ENCODE data around the gene AMIGO2. TPM values are rescaled to one million over a fixed set of nuclear protein-coding genes. Genes with fewer than 3 reads are reported as not detected.

Gene AMIGO2
- 7.5 to 8.5 TPM (median 7.9 TPM) in 3 replicates for total RNA-seq

GRCh38 chr12:47079468-47079980 is at the start of gene AMIGO2, which contains the start of gene PCED1B:
Gene AMIGO2 (minus strand): TSS chr12:47079959. CDS start chr12:47079002, 957 bp downstream.
Gene PCED1B (plus strand): TSS chr12:47079621. CDS start chr12:47235064, 155,443 bp downstream.
- H3K9me3 Mint-ChIP-seq: no peaks in the 10 kb centered on the region
- no peaks in the 10 kb centered on the region for H3K36me3 Mint-ChIP-seq
- no peak for TF ChIP-seq CTCF (IDR thresholded peaks at IDR 0.05; ENCODE audit: unreplicated experiment)
- peaks cover 26% of the 10 kb centered on the region for H3K4me1 Mint-ChIP-seq
- peak within 1 kb of the TSS; percentile 86 for H3K4me3 Mint-ChIP-seq
- DNase-seq (ENCODE audit: low spot score in 2 of 2, unreplicated experiment in 2 of 2): peak in 1 of 2 experiments; percentile 59
- peaks cover 52% of the 10 kb centered on the region for H3K27me3 Mint-ChIP-seq (ENCODE audit: low read depth)
- peak within 1 kb of the TSS; percentile 87 for H3K27ac Mint-ChIP-seq

- Mint-ChIP-seq H3K4me3 (no peak overlapping the region), H3K4me1 (peaks cover 12% of the 10 kb centered on the region), H3K27ac (no peak overlapping the region), H3K27me3 (ENCODE audit: low read depth) (no peaks in the 10 kb centered on the region), H3K36me3 (no peaks in the 10 kb centered on the region), H3K9me3 (peaks cover 5% of the 10 kb centered on the region)
- no peak for DNase-seq (ENCODE audit: low spot score in 2 of 2, unreplicated experiment in 2 of 2)
- no peak for TF ChIP-seq CTCF (IDR thresholded peaks at IDR 0.05; ENCODE audit: unreplicated experiment)
Observed at GRCh38 chr12:47126246-47126645, 46.5 kb upstream of the AMIGO2 start.

GRCh38 chr12:47124451-47124850 is 44.7 kb upstream of the AMIGO2 start:
- Mint-ChIP-seq H3K27ac (no peak overlapping the region), H3K36me3 (no peaks in the 10 kb centered on the region), H3K9me3 (peaks cover 5% of the 10 kb centered on the region), H3K27me3 (ENCODE audit: low read depth) (no peaks in the 10 kb centered on the region), H3K4me1 (peaks cover 12% of the 10 kb centered on the region), H3K4me3 (no peak overlapping the region)
- no peak for TF ChIP-seq CTCF (IDR thresholded peaks at IDR 0.05; ENCODE audit: unreplicated experiment)
- no peak for DNase-seq (ENCODE audit: low spot score in 2 of 2, unreplicated experiment in 2 of 2)

- Mint-ChIP-seq H3K27ac (no peak overlapping the region), H3K36me3 (no peaks in the 10 kb centered on the region), H3K27me3 (ENCODE audit: low read depth) (no peaks in the 10 kb centered on the region), H3K4me1 (peaks cover 12% of the 10 kb centered on the region), H3K4me3 (no peak overlapping the region), H3K9me3 (peaks cover 5% of the 10 kb centered on the region)
- DNase-seq (ENCODE audit: low spot score in 2 of 2, unreplicated experiment in 2 of 2): no peak
- TF ChIP-seq CTCF (IDR thresholded peaks at IDR 0.05; ENCODE audit: unreplicated experiment): no peak
Observed at GRCh38 chr12:47123730-47124129, 44.0 kb upstream of the AMIGO2 start.

GRCh38 chr12:47122602-47123001 is 42.8 kb upstream of the AMIGO2 start:
- Mint-ChIP-seq H3K27me3 (ENCODE audit: low read depth) (no peaks in the 10 kb centered on the region), H3K4me1 (peaks cover 12% of the 10 kb centered on the region), H3K9me3 (peaks cover 5% of the 10 kb centered on the region), H3K27ac (no peak overlapping the region), H3K36me3 (no peaks in the 10 kb centered on the region), H3K4me3 (no peak overlapping the region)
- DNase-seq (ENCODE audit: low spot score in 2 of 2, unreplicated experiment in 2 of 2): no peak
- no peak for TF ChIP-seq CTCF (IDR thresholded peaks at IDR 0.05; ENCODE audit: unreplicated experiment)

Data from mesothelial cell of epicardium (in vitro differentiated cells).